GM19324 (cell line): Measurements from ENCODE around the gene ARFGAP1.

Source experiments
- ATAC-seq: cut with Tn5 transposase; IDR thresholded peaks from one replicate; pipeline ENCODE4 v1.9.1; 2021; ENCODE audit warnings: mild to moderate bottlenecking, moderate library complexity; ENCODE audit not compliant: unreplicated experiment, low FRiP score

ARFGAP1 gene

DNA sequence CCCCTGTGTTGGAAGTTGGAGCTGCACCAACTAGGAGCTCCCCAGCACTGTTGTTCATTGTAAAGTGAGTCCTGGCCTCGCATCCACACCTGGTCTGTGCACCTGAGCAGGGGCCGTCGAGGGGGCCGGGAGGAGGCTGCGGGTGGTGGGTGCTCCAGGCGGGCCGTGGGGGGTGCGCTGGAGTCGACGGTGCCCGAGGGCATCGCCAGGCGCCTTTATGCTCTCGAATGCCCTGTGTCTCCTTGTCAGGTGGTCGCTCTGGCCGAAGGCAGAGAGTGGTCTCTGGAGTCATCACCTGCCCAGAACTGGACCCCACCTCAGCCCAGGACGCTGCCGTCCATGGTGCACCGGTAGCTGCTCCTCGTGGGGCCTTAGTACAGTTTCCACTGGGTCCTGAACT is 4.3 kb downstream of the ARFGAP1 start:
- no peak for ATAC-seq

DNA sequence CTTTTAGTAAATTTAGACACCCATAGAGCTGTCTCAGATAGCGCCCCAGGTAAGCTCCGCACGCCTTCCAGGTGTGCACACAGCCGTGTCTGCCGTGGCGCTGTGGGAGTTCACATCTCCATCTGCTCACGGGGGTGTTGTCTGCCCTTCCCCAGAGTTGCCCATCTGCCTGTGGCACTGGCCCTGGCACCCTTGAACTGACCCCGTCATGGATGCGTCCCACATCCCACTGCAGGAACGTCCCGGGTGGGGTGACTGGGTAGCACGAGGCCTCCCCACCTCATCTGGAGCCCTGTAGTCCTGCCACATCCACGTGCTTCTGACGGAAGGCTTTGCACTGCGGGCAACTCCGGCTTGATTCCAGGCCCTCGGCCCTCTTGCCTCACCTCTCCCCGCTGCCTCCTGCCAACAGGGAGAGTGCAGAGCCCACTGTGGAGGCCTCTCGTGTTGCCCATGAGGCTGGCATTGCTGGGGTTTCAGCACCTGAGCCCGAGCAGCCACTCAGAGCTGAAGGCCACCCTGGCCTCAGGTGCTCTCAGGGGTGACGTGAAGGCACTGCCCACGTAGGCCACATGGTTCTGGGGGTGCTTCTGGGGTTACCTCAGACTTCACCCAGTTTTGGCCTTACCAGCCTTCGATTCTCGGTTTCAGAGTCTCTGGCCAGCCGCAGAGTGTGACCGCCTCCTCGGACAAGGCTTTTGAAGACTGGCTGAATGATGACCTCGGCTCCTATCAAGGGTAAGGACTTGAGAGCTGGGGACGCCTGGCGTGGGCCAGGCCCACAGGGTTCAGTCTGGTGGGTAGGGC is 5.1 kb downstream of the ARFGAP1 start:
- ATAC-seq = no peak

DNA sequence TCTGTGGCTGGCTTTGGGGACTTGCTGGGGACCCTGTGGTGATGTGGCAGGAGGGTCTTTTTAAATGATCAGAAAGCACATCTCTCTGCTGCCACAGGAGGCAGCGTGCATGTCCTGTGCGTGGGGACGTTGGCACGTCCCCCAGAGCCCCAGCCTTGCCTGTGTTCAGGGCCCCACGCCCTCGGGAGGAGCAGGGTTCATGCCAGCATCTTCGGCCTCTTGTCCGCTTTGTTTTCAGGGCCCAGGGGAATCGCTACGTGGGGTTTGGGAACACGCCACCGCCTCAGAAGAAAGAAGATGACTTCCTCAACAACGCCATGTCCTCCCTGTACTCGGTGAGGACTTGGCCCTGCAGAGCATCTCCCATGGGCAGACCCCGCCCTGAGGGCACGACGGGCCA is 6.0 kb downstream of the ARFGAP1 start:
- no peak for ATAC-seq

DNA sequence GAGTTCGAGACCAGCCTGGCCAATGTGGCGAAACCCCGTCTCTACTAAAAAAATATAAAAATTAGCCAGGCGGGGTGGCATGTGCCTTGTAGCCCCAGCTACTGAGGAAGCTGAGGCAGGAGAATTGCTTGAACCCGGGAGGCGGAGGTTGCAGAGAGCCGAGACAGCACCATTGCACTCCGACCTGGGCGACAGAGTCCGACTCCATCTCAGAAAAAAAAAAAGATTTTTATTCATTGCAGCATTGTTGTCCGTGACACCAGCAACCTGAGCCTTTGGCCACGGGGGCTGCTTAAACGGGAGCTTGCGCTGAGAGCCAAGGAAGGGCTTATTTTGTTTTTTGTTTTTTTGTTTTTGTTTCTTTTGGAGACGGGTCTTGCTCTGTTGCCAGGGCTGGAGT is 7.3 kb downstream of the ARFGAP1 start:
- ATAC-seq = no peak

DNA sequence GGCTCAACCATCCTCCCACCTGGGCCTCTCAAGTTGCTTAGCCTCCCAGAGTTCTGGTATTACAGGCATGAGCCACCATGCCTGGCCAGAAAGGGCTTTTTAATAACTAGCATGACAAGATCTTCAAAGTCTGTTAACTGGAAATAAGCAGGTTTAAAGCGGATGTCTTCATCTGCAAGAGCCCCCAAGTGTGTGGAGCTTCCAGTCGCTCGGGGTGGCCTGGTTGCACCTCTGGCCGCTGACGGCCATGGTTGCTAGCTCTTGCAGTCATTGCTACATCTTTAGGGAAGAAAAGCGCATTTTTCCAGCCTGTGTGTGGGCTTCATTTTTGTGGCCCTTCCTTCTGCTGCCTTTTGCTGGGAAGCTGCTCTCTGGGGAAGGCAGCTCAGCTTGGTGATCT is 7.8 kb downstream of the ARFGAP1 start:
- ATAC-seq = no peak

DNA sequence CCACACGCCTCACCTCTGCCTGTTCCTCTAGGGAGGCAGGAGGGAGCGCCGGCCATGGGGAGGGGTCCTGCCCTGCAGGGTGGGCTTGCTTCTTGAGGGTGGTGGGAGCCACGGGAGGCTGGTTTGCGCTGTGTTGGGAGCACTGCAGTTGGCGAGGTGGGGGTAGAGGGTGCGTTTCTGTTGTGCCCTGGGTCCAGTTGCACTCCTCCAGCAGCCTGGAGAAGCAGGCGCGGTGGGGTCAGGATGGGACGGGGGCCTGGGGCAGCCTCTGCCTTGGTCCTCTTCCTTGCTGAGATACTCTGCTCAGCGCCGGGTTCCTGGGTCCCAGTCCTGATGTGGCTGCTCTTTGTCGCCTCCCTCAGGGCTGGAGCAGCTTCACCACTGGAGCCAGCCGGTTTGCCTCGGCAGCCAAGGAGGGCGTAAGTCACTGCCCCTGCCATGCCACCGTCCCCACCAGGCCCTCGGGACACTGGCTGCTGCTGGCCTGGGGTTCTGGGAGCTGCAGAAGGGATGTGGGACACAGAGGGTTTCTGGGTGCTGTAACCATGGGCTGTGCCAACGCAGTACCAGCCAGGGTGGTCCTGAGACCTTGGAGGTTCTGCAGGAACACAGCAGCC is 8.4 kb downstream of the ARFGAP1 start:
- no peak for ATAC-seq

DNA sequence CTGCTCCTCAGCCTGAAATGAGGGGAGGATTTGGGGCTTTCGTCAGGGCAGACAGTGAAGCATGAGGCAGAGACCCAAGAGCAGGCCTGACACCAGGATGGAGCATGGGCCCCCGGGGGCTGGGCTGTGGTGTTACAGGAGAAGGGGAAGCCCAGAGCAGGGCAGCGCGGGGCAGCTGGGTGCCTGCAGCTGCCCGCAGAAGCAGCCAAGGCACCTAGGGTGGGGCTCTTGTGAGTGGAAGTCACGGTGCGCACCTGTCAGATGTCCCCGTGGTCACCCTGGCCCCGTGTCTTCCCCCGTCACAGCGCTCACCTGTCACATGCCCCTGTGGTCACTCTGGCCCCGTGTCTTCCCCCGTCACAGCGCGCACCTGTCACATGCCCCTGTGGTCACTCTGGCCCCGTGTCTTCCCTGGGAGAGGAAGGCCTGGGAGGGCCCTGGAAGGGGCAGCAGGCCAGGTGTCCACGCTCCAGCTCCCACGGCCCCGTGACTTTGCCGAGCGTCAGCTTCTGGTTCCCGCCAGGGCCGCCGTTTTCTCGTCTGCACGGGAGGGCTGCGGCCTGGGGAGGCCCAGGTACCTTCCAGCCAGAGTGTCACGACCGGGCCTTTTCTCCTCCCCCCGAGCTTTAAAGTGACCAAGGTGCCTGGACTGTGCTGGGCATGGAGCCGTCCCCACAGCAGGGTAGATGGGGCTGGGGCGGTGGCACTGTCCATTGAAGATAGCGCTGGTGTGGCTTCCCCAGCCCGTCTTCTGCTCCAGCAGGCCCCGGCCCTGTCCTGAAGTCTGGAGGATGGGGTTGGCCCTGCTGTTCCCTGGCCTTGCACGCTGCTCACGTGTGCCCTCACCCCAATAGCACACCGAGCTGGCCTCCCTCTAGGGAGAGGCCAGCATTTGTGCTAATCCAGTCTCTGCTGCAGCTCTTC is 9.4 kb downstream of the ARFGAP1 start:
- no peak for ATAC-seq

DNA sequence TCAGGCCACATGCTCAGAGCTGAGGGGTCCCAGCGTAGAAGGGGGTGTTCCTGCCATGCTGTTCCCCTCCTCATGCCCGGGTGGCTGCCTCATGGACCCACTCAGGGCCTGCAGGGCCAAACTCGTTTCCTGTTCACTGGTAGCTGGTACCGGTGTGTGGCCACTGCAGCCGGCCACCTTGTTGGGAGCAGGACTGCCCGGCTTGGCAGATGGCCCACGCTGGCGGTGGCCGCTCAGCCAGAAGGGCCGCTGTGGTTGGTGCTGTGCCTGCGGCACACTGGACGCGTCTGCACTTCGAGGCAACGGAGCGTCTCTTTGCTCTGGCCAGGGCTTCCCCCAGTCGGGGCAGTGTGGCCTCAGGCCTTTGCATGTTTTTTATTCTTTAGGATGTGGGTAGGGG is 10.3 kb downstream of the ARFGAP1 start:
- no peak for ATAC-seq

DNA sequence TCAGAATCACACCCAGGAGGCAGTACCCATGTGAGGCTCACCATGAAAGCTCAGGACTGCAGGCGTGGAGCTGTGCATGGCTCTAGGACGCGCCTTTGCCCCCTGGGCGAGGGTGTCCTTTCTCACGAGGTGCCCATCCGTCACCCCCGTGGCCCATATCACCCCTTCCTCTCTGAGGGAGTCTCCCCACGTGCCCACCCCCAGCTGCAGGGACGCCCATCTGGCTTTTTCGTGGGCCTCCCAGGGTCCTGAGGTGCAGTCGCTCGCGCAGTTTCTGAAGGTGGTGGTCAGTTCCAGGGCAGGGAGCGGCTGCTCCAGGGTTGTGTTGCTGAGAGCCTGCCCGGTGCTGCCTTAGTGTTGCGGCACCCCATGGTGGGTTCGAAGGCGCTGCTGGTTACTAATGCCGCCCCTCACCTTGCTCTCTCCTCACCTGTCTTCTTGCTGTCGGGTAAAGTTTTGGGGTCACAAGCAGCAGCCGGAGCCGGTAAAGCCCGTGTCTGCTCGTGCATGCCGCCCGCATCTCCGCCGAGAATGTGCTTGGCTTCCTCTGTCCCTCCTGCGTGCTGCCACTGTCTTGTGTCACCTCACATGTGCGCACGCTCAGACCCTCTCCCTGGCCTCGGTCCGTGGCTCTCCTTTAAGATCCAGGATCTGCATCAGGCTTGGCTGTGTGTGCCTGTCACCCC is 10.9 kb downstream of the ARFGAP1 start:
- ATAC-seq = no peak

DNA sequence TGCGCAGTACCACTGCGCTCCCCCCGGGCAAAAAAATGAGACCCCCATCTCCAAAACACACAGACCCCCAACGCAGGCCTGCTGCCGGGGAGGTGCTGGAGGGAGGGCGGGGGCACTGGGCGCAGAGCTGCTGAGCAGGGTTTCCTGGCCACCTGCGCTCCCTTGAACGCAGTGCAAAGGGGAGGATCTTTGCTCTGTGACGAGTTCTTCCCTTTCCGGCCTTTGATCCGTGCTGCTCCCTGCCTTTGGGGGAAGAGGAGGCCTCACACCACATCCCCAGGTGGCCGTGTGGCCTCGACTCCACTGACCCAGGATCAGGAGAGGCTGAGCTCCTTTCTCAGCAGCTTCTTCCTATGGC is 11.4 kb downstream of the ARFGAP1 start:
- no peak for ATAC-seq

DNA sequence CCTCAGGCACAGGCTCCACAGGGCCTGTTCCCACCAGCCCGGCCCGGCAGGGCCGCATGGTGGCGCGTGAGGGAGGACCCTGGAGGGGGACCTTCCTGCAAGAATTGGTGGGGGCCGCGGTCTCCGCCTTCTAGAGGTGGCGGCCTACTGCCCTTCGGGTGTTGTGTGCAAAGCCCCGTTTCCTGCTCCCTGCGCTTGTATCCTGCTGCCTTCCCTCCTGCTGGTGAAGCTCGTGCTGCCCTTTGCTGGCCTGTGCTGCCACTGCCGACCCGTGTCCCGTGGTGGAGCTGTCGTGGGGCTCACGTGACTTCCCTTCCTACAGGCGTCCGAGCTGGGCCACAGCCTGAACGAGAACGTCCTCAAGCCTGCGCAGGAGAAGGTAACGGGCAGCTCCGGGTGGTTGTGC is 11.9 kb downstream of the ARFGAP1 start:
- ATAC-seq = no peak

DNA sequence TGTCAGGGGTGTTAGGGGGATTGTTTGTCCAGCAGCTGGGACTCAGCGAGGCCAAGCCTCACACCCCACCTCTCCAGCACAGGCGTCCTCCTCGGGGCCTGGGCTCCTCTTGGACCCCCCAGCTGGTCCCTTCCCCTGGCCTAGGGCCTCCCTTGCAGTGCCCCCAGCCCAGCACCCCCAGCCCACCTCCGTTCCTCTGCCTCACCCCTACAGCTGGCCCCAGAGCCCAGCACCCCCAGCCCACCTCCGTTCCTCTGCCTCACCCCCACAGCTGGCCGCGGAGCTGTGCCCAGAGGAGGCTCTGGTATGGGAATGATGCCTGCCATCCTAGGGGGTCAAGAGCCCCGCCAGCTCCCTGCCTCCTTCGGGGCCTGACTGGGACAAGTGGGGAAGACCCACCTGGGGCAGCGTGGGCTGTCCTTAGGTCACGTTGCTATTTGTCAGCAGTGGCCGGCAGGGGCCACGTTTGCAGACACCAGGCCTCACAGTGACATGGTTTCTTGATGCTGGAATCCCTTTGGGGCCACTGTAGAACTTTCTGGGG is 12.4 kb downstream of the ARFGAP1 start:
- no peak for ATAC-seq

DNA sequence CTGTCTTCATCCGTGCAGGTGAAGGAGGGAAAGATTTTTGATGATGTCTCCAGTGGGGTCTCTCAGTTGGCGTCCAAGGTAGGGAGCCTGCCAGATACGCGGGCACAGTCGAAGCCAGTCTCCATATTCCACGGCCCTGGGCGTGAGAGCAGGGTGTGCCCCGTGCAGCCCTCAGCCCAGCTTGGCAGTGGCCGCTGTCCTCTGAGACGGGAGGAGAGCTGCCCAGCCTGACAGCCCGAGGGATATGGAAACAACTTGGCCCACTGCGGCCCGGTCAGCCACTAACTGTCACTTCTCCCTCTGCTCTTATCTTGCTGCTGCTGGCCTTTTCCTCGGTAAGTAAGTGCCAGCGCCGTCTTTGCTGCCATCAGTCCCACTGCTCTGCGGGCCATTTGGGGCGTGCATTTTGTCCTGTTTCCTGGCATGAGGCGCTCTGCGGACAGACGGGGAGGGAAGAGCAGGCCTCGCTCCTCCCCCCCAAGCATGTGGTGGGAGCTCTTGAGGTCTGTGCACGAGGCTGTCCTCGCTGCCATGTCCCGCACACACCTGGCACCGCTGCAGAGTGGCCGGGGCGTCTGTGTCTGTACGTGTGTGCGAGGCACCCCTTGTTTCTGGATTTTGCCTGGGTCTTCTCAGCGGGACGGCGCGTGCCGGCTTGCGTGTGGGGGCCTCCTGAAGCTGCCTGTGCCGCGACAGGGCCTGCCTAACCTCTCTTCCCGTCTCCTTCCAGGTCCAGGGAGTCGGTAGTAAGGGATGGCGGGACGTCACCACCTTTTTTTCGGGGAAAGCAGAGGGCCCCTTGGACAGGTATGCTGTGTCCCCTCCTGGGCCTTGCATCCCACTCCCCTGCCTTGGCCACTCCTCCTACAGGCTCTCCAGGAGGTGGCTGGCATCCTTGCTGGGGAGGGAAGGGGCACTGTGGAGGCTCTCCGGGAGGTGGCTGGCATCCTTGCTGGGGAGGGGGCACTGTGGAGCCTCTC is 13.3 kb downstream of the ARFGAP1 start:
- ATAC-seq = no peak

DNA sequence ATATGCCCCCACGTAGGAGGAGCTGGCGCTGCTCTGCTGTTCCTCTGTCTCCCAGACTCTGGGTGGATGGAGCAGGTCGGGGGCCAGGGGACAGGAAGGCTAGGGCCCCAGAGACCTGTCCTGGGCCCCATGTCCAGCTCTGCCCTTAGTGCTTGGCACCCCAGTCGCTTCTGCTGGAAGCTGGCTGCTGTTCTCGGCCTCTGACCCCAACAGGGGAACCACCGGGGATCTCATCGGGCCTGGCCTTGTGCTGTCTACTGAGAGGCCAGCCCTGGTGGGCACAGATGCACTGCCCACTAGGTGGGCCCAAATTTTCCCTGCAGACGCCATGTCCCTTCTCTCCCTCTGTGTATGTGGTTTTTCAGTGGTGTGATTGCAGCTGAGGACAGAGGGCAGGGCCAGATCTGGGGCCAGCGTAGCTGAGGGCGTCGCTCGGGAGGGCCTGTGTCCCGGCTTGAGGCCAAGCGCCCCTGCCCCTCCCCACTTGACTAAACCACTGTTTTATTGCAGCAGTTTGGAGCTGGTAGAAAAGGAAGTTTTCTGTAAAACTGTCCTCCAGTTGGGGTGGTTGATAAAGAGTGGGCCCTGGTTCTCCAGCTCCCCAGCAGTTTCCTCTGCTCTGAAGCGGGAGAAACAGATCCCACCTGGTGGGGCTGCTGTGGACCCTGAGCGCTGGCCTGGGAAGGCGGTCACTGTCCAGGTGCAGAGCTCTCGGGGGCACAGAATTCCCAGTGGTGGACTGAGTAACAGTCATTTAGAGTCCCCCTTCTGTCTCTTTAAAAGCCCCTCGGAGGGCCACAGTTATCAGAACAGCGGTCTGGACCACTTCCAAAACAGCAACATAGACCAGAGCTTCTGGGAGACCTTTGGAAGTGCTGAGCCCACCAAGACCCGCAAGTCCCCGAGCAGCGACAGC is 14.4 kb downstream of the ARFGAP1 start:
- no peak for ATAC-seq

DNA sequence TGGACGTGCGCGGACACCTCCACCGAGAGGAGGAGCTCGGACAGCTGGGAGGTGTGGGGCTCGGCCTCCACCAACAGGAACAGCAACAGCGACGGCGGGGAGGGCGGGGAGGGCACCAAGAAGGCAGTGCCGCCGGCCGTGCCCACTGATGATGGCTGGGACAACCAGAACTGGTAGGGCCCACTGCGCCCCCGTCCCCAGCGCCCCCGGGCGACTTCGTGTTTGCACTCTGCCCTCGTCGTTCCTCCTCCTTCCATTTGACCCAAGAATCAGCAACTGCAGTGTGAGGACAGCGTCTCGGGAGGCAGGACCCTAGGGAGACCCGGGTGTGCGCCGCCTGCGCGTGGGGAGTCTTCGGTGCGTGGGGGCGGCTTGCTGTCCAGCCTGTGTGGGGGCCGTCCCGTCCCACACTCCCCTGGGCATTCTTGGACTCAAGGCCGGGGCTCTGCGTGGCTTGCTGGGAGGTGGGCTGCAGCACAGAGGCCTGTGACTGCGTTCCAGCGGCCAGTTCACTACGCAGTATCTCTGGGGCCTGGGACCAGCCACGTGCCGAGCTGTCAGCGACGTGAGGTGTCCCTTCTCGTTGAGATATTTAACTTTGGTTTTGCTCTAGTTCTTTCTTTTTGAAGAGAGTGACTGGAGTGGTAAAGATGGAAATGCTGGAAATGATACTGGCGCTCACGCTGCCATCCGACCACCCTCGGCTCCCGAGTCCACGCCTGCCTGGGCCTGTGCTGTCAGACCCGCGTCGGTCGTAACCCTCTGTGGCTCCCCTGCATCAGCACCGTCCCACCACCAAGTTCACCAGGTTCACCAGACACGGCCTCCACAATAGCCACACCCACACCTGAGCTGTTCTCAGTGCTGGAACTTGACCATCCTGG is 15.3 kb downstream of the ARFGAP1 start:
- no peak for ATAC-seq

DNA sequence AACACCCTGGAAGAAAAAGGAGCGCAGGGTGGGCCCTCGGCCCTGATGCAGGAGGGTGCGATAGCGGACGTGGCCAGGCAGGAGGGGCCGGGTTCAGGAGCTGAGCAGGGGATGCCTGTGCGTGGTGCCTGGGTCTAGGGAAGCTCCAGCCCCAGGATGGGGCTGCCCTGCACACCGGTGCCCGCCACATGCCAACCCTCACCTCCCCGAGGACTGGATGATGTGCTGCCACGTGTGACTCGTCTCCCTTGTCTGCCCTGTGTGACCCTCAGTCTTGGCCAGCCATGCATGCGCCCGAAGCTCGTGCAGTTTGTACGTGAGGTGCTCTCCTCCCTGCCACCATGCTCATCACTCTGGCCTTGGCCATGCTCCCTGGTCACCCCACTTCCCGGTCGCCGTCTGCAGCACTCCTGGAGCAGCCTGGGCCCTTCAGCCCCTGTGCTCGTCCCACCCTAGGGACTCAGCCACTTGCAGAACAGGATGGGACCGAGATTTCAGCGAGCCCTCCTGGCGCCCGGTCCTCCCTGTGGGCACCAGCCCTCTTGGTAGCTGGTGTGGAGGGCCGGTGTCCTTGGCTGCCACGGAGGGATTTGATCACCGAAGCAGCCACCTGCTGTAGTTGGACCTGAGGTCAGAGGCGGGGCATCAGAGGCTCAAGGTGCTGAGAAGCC is 16.1 kb downstream of the ARFGAP1 start:
- ATAC-seq = no peak
